K562 (cell line): ENCODE measurements around the gene TGFBR2. TPM values are rescaled to one million over a fixed set of nuclear protein-coding genes. Genes with fewer than 3 reads are reported as not detected.

ENCODE experiments used
- ATAC-seq: fragments of 200-7000 bp; cut with Tn5 transposase; 3 replicates; pipeline ENCODE4 v1.9.1; 2020; ENCODE audit warnings: moderate library complexity
- BruUV-seq: library from RNA; stranded (reverse); fragments of 400-500 nt; replicated peaks from 2 replicates; lab custom pipeline; 2021; lab: Mats Ljungman, UMichigan
- CTCF ChIA-PET: fragments of 300-600 bp; formaldehyde crosslinking; extraction: SDS; loops from one replicate; lab custom pipeline; 2021; ENCODE audit warnings: low intra/inter-chr PET ratio; lab: Yijun Ruan, JAX
- POLR2A ChIA-PET: fragments of 300-600, 350-650 bp; sonication (Branson Sonifier 250); formaldehyde crosslinking; extraction: SDS; loops from one replicate; lab custom pipeline; 2021; ENCODE audit warnings: antibody characterized with exemption, inconsistent platforms; lab: Yijun Ruan, JAX
- DNase-seq, 4 experiments: peaks; one replicate each; pipeline versions ENCODE4 v3.0.0 to v3.0.0-alpha.2; 2011 to 2018; ENCODE audit warnings: low spot score in 3 of 4, mixed read lengths in 3 of 4; ENCODE audit errors: extremely low read depth in 1 of 4
- FAIRE-seq: peaks from 2 replicates; lab custom pipeline; 2011; peaks lifted over from hg19 to GRCh38; lab: Jason Lieb, UNC
- H2AFZ ChIP-seq: 2 replicates; pipeline ENCODE4 v1.6.0; 2011; ENCODE audit warnings: low read depth, low read length, control low read depth, inconsistent platforms
- H3K27ac ChIP-seq: fragments of 200-600 bp; 3 replicates; pipeline ENCODE4 v1.8.0; 2011; ENCODE audit warnings: low read depth, mild to moderate bottlenecking, control low read depth, inconsistent platforms, low read length, moderate library complexity, mixed read lengths; ENCODE audit errors: extremely low read depth
- H3K27me3 ChIP-seq, 2 experiments: fragments of 300-600 bp in 1 of 2; 2 replicates in 1 of 2; 3 replicates in 1 of 2; pipeline versions ENCODE4 v1.6.0 to v1.8.0; 2011; ENCODE audit warnings: inconsistent platforms in 2 of 2, low read length in 2 of 2, mild to moderate bottlenecking in 1 of 2, mixed read lengths in 1 of 2, moderate library complexity in 1 of 2; ENCODE audit not compliant: control insufficient read depth in 2 of 2, insufficient read depth in 2 of 2
- H3K36me3 ChIP-seq: fragments of 300-600 bp; 3 replicates; pipeline ENCODE4 v1.8.0; 2011; ENCODE audit warnings: mild to moderate bottlenecking, low read length, inconsistent platforms; ENCODE audit not compliant: control insufficient read depth, insufficient read depth
- H3K4me1 ChIP-seq, 2 experiments: fragments of 200-600 bp in 1 of 2; replicated peaks in 1 of 2; 2 replicates in 1 of 2; 3 replicates in 1 of 2; pipeline versions ENCODE4 v1.5.1 to v1.8.0; 2011; ENCODE audit warnings: inconsistent platforms in 2 of 2, low read length in 2 of 2, mild to moderate bottlenecking in 1 of 2, mixed read lengths in 1 of 2, moderate library complexity in 1 of 2; ENCODE audit not compliant: control insufficient read depth in 2 of 2, insufficient read depth in 2 of 2
- H3K4me2 ChIP-seq: 2 replicates; pipeline ENCODE4 v1.6.1; 2011; ENCODE audit warnings: low read length, control low read depth, inconsistent platforms, mixed read lengths; ENCODE audit not compliant: insufficient read depth
- H3K4me3 ChIP-seq: fragments of 200-600 bp; sonication (generic), shearing (Covaris generic); 2 replicates; pipeline ENCODE4 v1.5.1; 2016; ENCODE audit warnings: control low read depth, inconsistent platforms
- H3K79me2 ChIP-seq: fragments of 200-600 bp; 3 replicates; pipeline ENCODE4 v1.8.0; 2011; ENCODE audit warnings: low read length, inconsistent platforms; ENCODE audit not compliant: control insufficient read depth, insufficient read depth
- H3K9ac ChIP-seq, 2 experiments: 2 replicates each; pipeline versions ENCODE4 v1.6.0 to v1.6.1; 2011; ENCODE audit warnings: low read depth in 2 of 2, low read length in 2 of 2, control low read depth in 1 of 2, inconsistent platforms in 1 of 2, mild to moderate bottlenecking in 1 of 2, mixed read lengths in 1 of 2; ENCODE audit not compliant: insufficient read depth in 1 of 2
- H3K9me1 ChIP-seq: one replicate; pipeline ENCODE4 v1.6.0; 2011; ENCODE audit warnings: inconsistent platforms, mild to moderate bottlenecking, low read length, moderate library complexity; ENCODE audit not compliant: control insufficient read depth, insufficient read depth
- H3K9me3 ChIP-seq: replicated peaks from 2 replicates; pipeline ENCODE4 v1.5.1; 2011; ENCODE audit warnings: low read depth, low read length, inconsistent platforms; ENCODE audit not compliant: control insufficient read depth, insufficient read depth
- H4K20me1 ChIP-seq: replicated peaks from 2 replicates; pipeline ENCODE4 v1.6.1; 2011; ENCODE audit warnings: low read length, inconsistent platforms, mixed read lengths; ENCODE audit not compliant: control insufficient read depth, insufficient read depth
- ARID3B ChIP-seq: fragments of 250-450 bp; sonication (Bioruptor Pico); IDR thresholded peaks from 2 replicates; pipeline ENCODE4 v1.4.0; 2020; ENCODE audit warnings: borderline replicate concordance
- BRCA1 ChIP-seq, 2 experiments: fragments of 450-650 bp in 1 of 2; sonication (generic) in 1 of 2; formaldehyde crosslinking in 1 of 2; IDR thresholded peaks; 2 replicates each; pipeline versions ENCODE4 v1.5.0 to v1.6.1; 2017 to 2020; ENCODE audit warnings: mild to moderate bottlenecking in 1 of 2, missing genetic modification reagents in 1 of 2
- CXXC5 ChIP-seq: fragments of 250-450 bp; sonication (Bioruptor Pico); IDR thresholded peaks from 2 replicates; pipeline ENCODE4 v1.8.0; 2022; ENCODE audit warnings: inconsistent platforms, mild to moderate bottlenecking, moderate library complexity
- GATAD2B ChIP-seq: fragments of 450-650 bp; IDR thresholded peaks from 2 replicates; pipeline ENCODE4 v1.6.1; 2017; ENCODE audit warnings: mild to moderate bottlenecking, borderline replicate concordance
- POLR3A ChIP-seq: IDR thresholded peaks from 2 replicates; pipeline ENCODE4 v1.6.1; 2011; ENCODE audit warnings: borderline replicate concordance, mild to moderate bottlenecking, moderate library complexity; ENCODE audit not compliant: insufficient read length, insufficient read depth; ENCODE audit errors: extremely low read depth
- PRMT5 ChIP-seq: sonication (generic); formaldehyde crosslinking; IDR thresholded peaks from 2 replicates; pipeline ENCODE4 v1.5.0; 2020; ENCODE audit warnings: missing genetic modification reagents
- STAT6 ChIP-seq: sonication (generic); formaldehyde crosslinking; IDR thresholded peaks from 2 replicates; pipeline ENCODE4 v1.8.1; 2023; ENCODE audit warnings: mild to moderate bottlenecking, missing genetic modification reagents
- ZNF384 ChIP-seq: IDR thresholded peaks from 2 replicates; pipeline ENCODE4 v1.6.1; 2012; ENCODE audit warnings: low read depth, low read length, improper control_type of control experiment
- ZNF518B ChIP-seq: fragments of 250-450 bp; sonication (Bioruptor Pico); IDR thresholded peaks from 2 replicates; pipeline ENCODE4 v1.5.0; 2021; ENCODE audit warnings: mild to moderate bottlenecking, moderate library complexity
- ZSCAN29 ChIP-seq: fragments of 450-650 bp; IDR thresholded peaks from 2 replicates; pipeline ENCODE4 v1.6.1; 2017
- WGBS: fragments of 100-300 bp; shearing (Covaris generic); methylation state at CpG from one replicate; pipeline ENCODE4 v1.1.6; 2016; ENCODE audit warnings: low coverage, mixed read lengths; ENCODE audit not compliant: insufficient coverage; ENCODE audit errors: missing lambda C conversion rate; 5-methylcytosine and 5-hydroxymethylcytosine counted together
- in situ Hi-C: fragments of 300-500 bp; cut with MboI; formaldehyde crosslinking; loops from 4 replicates; pipeline ENCODE4 v1.15.0; 2018; ENCODE audit warnings: inconsistent platforms, mixed read lengths
- intact Hi-C: fragments of 100-400 bp; cut with micrococcal nuclease; formaldehyde crosslinking; loops from 2 replicates; pipeline ENCODE4 v1.14.2; 2022
- polyA plus RNA-seq, 8 experiments: library from polyadenylated mRNA; depleted of rRNA in 4 of 8; stranded (reverse) in 5 of 8; unstranded in 3 of 8; fragments of >200 nt; fragmentation: Nextera tagmentation in 2 of 8; fragmentation: Illumina TruSeq in 1 of 8; extraction: Ambion mirVana in 2 of 8; extraction: Trizol in 1 of 8; gene quantifications; 2 replicates each; pipeline versions ENCODE4 v1.2.1 to v1.2.3, GENCODE V29; 2011 to 2014; ENCODE audit warnings: inconsistent platforms in 1 of 8, missing spikeins in 1 of 8
- total RNA-seq, 7 experiments: library from RNA; depleted of rRNA in 6 of 7; stranded (reverse); fragments of >200 nt in 6 of 7; fragmentation: Illumina TruSeq in 2 of 7; extraction: Trizol in 2 of 7; gene quantifications; 2 replicates each; pipeline versions ENCODE4 v1.2.1 to v1.2.3, GENCODE V29; 2011 to 2021; ENCODE audit warnings: low replicate concordance in 1 of 7
- TF ChIP-seq, protein P1 (sequence below): sonication (generic); formaldehyde crosslinking; IDR thresholded peaks from 2 replicates; pipeline ENCODE4 v1.8.1; 2023; ENCODE audit warnings: mild to moderate bottlenecking, missing genetic modification reagents

The TGFBR2 gene
- total and polyA plus RNA-seq, 9 of the 15 experiments (the other 6 are each of a cell fraction or from before 2014, with no cell fraction given) = 0.11 to 0.84 (median 0.24) TPM

DNA sequence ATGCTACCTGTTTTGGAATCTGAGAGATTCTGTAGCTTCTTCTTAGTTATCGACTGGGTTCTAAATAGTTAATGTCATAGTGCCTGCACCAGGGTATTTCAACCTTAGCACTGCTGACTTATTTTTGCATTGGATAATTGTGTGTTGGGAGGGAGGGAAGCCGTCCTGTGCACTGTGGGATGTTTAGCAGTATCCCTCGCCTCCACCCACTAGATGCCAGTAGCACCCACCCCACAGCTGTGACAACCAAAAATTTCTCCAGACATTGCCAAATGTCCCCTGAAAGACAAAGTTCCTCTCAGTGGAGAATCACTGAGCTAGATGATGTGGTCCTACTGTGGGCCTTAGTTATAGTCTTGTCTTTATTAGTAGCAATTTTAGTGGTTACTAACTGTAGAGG is 88.3 kb downstream of the TGFBR2 start:
- no peak overlapping the region for H2AFZ ChIP-seq
- CTCF ChIA-PET = no interaction called here
- no peaks in the 10 kb centered on the region for H3K79me2 ChIP-seq
- no peak for FAIRE-seq
- H3K4me3 ChIP-seq = no peak overlapping the region
- in situ Hi-C loops = no loop called here
- no TSS peak for BruUV-seq
- no peaks in the 10 kb centered on the region for H3K27me3 ChIP-seq
- H3K36me3 ChIP-seq = no peaks in the 10 kb centered on the region
- H3K4me1 ChIP-seq = no peaks in the 10 kb centered on the region
- H3K9me1 ChIP-seq = no peaks in the 10 kb centered on the region
- no peak overlapping the region for H3K9ac ChIP-seq
- 4% methylated on average over 3 of the region's 3 CpGs for WGBS
- ATAC-seq = no peak
- no peak overlapping the region for H3K27ac ChIP-seq
- no peaks in the 10 kb centered on the region for H4K20me1 ChIP-seq
- POLR2A ChIA-PET = interaction anchor here (0.6 to 1.4 kb wide), 2 partner anchors 23 to 82 kb away, joined by 3 read pairs; no protein-coding TSS in a partner anchor
- DNase-seq = no peak
- intact Hi-C loops = loop anchor here (5.0 kb wide), 1 partner anchor 682 kb away; no protein-coding TSS in a partner anchor
- no peaks in the 10 kb centered on the region for H3K9me3 ChIP-seq
- H3K4me2 ChIP-seq = no peak overlapping the region
- no peak for TF ChIP-seq PRMT5 (CRISPR knock-in tag)
- TF ChIP-seq, protein P1, sequence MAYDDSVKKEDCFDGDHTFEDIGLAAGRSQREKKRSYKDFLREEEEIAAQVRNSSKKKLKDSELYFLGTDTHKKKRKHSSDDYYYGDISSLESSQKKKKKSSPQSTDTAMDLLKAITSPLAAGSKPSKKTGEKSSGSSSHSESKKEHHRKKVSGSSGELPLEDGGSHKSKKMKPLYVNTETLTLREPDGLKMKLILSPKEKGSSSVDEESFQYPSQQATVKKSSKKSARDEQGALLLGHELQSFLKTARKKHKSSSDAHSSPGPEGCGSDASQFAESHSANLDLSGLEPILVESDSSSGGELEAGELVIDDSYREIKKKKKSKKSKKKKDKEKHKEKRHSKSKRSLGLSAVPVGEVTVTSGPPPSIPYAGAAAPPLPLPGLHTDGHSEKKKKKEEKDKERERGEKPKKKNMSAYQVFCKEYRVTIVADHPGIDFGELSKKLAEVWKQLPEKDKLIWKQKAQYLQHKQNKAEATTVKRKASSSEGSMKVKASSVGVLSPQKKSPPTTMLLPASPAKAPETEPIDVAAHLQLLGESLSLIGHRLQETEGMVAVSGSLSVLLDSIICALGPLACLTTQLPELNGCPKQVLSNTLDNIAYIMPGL = no peak
- no peak for TF ChIP-seq POLR3A
- no peak for TF ChIP-seq CXXC5 (CRISPR knock-in tag)
- TF ChIP-seq ARID3B (CRISPR knock-in tag) = no peak
- no peak for TF ChIP-seq BRCA1 (IDR thresholded peaks at IDR 0.05)
- TF ChIP-seq BRCA1 (CRISPR knock-in tag; IDR thresholded peaks at IDR 0.05) = no peak
- no peak for TF ChIP-seq ZNF384
- no peak for TF ChIP-seq ZSCAN29
- no peak for TF ChIP-seq STAT6 (CRISPR knock-in tag)
- TF ChIP-seq ZNF518B (CRISPR knock-in tag) = no peak
- no peak for TF ChIP-seq GATAD2B
